SK-N-SH (cell line): ENCODE measurements around the gene GABRD.

Experiments used
- CHD2 ChIP-seq: fragments of 150-350 bp; IDR thresholded peaks from 2 replicates; pipeline ENCODE4 v1.6.1; 2018; ENCODE audit warnings: low read length; ENCODE audit not compliant: partially characterized antibody
- CTCF ChIP-seq: fragments of 200-600 bp; sonication (generic); IDR thresholded peaks from 2 replicates; pipeline ENCODE4 v1.6.1; 2017; ENCODE audit warnings: antibody characterized with exemption, mild to moderate bottlenecking, moderate library complexity
- EP300 ChIP-seq, 2 experiments: IDR thresholded peaks; 2 replicates each; pipeline versions ENCODE4 v1.4.0 to v1.6.1; 2012; ENCODE audit warnings: borderline replicate concordance in 1 of 2, low read depth in 1 of 2, low read length in 1 of 2
- MAX ChIP-seq: IDR thresholded peaks from 2 replicates; pipeline ENCODE4 v1.4.0; 2012; ENCODE audit warnings: low read depth
- POLR2AphosphoS5 ChIP-seq: IDR thresholded peaks from 2 replicates; pipeline ENCODE4 v1.6.1; 2012; ENCODE audit warnings: low read depth, low read length
- REST ChIP-seq: IDR thresholded peaks from 2 replicates; pipeline ENCODE4 v1.6.1; 2012; ENCODE audit warnings: mild to moderate bottlenecking, low read depth, low read length, moderate library complexity
- TAF1 ChIP-seq: IDR thresholded peaks from 2 replicates; pipeline ENCODE4 v1.6.1; 2012; ENCODE audit warnings: low read depth, mild to moderate bottlenecking, low read length, moderate library complexity, borderline replicate concordance
- YY1 ChIP-seq: IDR thresholded peaks from 2 replicates; pipeline ENCODE4 v1.4.0; 2012; ENCODE audit warnings: low read depth, mild to moderate bottlenecking

DNA sequence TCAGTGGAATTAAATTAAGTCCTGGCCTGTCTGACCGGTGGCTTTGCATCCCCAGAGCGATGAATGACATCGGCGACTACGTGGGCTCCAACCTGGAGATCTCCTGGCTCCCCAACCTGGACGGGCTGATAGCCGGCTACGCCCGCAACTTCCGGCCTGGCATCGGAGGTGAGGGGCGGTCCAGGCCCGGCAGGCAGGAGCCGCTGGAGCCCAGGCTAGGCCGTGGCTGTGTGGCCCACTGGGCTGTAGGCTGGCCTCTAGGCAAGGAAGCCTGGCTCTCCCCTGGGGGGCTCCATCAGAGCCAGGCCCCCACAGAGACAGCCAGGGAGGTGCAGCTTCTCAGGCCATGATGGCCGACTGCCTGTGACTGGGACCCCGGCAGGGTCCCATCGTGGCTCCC lies 5.7 kb downstream of the GABRD start:
- TF ChIP-seq MAX: no peak
- TF ChIP-seq CHD2: no peak
- no peak for TF ChIP-seq EP300 (IDR thresholded peaks at IDR 0.05; ENCODE audit: borderline replicate concordance in 1 of 2, low read depth in 1 of 2, low read length in 1 of 2)
- no peak for TF ChIP-seq POLR2AphosphoS5
- no peak for TF ChIP-seq YY1
- no peak for TF ChIP-seq CTCF
- TF ChIP-seq REST: no peak
- TF ChIP-seq TAF1: no peak
